GM12873 (cell line): ENCODE results near the gene RANBP17.

Experiments used
- CTCF ChIP-seq: IDR thresholded peaks from 2 replicates; pipeline ENCODE4 v1.5.1; 2012; ENCODE audit warnings: low read depth, mild to moderate bottlenecking, moderate library complexity, low read length, control low read depth; ENCODE audit not compliant: insufficient read depth; ENCODE audit errors: missing control alignments

Gene RANBP17

GRCh38 chr5:171067540-171068130 lies 205.8 kb downstream of the RANBP17 start:
- no peak for TF ChIP-seq CTCF

GRCh38 chr5:171074747-171075146 lies 212.9 kb downstream of the RANBP17 start:
- TF ChIP-seq CTCF = no peak

- no peak for TF ChIP-seq CTCF
Observed at GRCh38 chr5:171080186-171080938, 218.5 kb downstream of the RANBP17 start.

GRCh38 chr5:171081319-171081718 lies 219.5 kb downstream of the RANBP17 start:
- no peak for TF ChIP-seq CTCF

- TF ChIP-seq CTCF = no peak
Observed at GRCh38 chr5:171092194-171092593, 230.4 kb downstream of the RANBP17 start.

GRCh38 chr5:171093598-171093997 lies 231.8 kb downstream of the RANBP17 start:
- no peak for TF ChIP-seq CTCF

GRCh38 chr5:171094356-171094755 lies 232.5 kb downstream of the RANBP17 start:
- no peak for TF ChIP-seq CTCF
